ENCODE measurements around the gene AKAP13.
"Not testable (repeated sequence)": the region's sequence is repeated elsewhere in the genome, so short reads cannot be mapped to it uniquely, and the experiment has no call there.

AKAP13 gene

DNA sequence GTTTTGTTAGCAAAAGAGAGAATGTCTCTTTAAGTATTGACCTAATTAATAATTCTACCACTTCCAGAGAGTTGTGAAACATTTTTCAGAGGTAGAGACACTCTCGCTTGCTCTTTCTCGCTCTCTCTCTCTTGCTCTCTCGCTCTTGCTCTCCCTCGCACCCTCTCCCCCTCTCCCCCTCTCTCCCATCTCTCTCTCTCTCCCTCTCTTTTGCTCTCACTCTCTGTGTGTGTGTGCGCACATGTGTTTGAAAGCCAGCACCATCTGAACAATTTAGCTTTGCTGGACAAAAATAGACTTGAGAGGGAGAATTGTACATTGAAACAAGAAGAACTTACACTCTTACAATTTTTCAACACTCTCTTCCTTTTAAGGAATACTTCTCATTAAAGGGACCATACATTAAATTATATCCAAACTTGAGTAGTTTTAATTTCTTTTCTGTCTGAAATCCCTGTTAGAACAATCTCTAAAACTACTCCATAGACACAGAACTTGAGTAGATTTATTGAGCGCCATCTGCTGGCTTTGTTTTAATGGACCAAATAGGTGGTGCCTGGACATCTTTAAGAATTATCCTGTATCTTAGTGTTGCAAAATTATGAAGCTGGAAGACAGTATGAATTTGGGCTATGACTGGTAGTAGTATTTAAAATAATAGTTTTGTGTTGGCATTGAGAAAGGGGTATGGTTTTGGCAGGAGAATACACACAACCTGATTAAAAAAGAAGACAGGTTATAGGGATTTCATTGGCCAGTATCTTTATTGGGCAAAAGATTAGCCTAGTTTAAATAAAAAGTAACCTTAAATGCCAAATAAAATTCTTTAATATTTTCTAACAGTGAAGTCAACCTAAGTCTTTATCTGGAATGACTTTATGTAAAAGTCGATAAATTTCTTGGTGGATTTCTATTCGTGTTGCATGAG is 124.6 kb downstream of the AKAP13 start:
- DNase-seq = peak; percentile 57

GRCh38 chr15:85507114-85507513 is 126.7 kb downstream of the AKAP13 start:
- DNase-seq = no peak

DNA sequence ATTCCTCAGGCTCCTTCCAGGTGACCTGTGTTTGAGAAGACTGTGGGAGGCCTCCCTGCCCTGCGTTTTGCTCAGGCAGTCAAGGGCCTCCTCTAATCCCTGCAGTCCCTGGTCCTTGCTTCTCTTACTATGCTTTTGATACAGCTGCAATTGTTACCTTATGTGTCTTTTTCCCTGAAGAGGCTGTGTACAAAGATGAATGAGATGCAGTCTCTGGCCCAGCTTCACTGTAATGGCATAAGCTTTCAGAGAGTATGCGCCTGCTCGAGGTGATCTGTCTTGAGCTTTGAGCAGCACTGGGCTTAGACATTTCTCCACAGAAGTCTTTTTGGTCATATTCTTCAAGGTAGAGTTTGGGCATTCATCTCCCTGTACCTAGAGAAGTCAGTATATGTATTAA is 129.6 kb downstream of the AKAP13 start:
- DNase-seq = no peak

- no peak for DNase-seq
These were observed 134.0 kb downstream of the AKAP13 start for GRCh38 chr15:85514413-85514812.

- DNase-seq = peak; percentile 24
These were observed 134.8 kb downstream of the AKAP13 start for GRCh38 chr15:85515212-85515611.

- no peak for DNase-seq
These were observed 136.7 kb downstream of the AKAP13 start for GRCh38 chr15:85517086-85517485.

DNA sequence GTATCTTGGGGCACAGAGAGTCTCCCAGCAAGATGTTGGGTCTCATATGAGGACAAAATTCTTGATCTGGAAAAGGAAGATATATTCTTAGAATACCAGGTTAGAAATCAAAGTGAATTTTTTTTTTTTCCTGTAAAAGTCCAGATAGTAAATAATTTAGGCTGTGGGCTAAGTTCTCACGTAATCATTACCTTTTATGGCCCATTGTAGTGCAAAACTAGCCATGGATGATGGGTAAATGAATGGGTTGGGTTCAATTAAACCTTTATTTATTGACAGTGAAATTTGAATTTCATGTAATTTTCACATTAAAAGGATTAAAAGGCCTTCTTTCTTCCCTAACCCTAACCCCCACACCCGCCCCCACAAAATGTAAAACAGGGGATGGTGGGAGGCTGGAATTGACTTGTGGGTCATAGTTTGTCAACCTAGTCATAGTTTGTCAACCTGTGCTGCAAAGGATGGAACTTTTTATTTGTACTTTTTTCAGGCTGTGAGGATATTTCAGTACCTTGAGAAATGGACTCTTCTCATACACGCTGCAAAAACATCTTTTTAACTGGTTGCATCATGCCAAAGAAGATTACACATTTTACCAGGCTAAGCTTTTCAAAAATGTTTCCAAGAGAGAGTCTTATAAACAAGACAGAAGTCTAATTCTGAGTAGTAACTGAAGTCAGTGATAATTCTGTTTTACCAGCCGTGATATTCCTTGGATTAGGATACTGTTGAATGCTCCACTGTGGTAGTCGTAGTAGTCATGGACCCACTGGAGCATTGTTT is 138.8 kb downstream of the AKAP13 start:
- no peak for DNase-seq

DNA sequence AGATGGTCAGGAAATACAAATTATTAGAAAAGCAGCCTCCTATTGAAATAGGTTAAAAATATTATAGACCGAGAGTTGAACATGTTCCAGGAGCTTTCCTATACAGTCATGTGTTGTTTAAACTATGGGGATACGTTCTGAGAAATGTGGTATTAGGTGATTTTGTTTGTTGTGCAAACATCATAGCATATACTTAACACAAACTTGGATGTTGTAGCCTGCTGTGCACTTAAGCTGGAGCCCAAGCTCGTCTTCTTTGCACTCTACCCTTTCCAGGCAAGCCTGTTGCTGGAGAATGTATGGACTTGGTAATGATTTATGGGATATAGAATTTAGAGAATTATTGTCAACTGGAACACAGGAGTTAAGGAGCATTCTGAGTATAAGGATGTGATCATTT is 140.2 kb downstream of the AKAP13 start:
- peak; percentile 62 for DNase-seq

GRCh38 chr15:85523530-85523929 is 143.1 kb downstream of the AKAP13 start:
- no peak for DNase-seq

DNA sequence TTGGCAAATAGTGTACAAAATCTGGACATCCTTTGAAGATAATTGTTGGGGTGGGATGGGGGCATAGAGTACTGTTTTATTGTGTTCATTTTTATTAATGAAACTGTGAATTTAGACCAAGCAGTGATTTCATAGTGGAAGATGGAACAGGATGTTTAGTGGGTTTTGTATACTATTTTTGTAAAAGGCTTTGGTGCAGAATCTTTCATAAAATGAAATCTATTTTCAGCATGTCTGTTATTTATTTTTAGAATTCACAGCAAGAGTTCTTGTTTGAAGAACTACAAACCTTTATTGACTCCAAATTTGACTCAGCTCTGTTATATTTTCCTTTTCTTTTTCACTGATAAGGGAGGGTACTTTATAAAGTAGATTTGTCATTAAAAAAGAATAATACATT is 145.4 kb downstream of the AKAP13 start:
- no peak for DNase-seq

DNA sequence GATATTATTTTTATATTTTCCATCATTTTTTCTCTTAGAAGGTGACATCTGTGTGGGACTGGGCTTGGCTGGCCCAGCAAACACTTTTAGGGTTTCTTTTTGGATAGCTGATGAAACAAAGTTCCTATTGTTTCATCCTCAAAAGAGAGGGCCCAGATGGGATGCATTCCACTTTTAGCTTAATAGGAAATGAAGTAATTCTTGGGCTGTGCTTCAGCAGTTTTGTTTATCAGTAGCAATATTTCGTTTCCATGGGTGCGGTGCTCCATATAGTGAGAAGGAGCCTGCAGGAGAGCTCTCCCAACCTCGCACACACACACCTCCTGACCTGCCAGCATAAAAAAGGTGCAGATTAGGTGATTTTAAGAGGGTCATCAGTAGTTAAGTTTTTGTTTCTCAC is 147.5 kb downstream of the AKAP13 start:
- DNase-seq = no peak

DNA sequence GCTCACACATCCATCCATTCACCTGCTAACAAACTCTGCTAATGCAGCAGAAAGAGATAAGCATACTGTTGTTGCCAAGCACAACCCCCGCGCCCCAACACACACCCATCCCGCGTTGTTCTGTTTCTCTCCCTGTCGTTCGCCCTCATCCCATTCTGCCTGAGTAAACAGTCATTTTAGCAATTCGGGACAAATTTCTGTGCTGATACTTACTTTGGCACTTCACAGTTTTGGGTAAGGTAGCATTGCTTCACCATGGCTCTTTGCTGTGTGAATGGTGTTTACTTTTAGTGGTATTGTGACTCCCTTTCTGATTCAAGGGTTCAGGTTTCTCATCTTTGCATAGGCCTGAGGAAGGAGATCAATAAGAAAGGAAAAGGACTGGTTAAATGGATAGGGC is 149.7 kb downstream of the AKAP13 start:
- DNase-seq = no peak

DNA sequence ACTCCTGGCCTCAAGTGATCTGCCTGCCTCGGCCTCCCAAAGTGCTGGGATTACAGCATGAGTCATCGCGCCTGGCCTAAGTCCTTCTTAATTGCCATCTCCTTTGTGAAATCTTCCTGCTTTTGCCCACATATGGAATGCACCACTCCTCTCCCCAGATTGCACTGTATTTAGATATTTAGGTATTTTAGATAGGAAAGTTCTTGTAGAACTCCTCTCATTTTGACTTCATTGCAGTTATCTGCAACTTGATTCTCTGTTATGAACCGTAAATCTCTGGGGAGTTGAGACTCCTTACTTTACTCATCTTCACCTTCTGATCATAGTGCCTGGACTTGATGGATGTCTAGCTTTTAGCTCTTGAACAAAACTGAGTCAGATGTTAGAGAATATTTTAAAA is 150.7 kb downstream of the AKAP13 start:
- no peak for DNase-seq

DNA sequence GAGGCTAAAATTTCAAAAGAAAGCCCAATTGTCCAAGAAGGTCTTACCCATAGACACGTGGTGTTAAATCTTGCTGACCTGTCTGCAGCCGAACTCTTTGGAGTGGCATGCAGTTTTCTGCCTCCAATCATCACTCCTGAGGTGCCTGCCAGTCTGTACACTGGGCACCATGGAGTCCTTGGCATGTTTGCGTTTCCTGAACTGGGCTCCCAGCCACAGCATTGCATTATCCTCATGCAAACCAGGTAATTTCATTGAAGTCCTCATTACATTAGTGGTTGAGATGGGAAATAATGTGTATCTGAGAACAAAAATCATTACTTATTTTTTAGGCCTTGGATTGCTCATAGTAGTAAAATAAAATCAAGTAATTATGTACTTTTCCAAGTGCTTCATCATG is 152.3 kb downstream of the AKAP13 start:
- DNase-seq = peak; percentile 6

GRCh38 chr15:85534031-85534430 is 153.6 kb downstream of the AKAP13 start:
- no peak for DNase-seq

DNA sequence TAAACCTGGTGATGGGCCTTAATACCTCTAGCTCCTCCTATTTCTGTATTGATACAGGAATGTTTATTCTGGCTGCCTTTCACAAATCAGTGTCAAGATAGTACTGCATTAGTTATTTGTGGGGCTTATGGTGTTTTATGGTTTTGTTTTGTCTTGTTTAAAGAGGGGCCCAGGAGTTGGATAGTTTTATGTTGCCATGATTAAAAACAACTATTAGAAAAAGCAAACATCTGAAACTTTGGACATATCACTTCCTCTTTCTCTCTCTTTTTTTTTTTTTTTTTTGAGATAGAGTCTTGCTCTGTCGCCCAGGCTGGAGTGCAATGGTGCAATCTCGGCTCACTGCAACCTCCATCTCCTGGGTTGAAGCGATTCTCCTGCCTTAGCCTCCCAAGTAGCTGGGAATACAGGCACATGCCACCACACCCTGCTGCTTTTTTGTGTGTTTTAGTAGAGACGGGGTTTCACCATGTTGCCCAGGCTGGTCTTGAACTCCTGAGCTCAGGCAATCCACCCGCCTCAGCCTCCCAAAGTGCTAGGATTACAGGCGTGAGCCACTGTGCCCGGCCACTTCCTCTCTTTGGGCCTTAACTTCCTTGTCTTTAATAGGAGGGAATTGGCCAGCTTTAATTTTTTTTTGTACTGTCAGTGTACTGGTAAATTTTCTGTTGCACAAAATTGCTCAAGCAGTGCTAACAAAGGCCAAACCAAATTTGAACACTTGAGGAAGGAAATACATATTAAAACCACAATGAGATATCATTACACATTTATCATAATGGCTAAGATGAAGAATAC is 155.3 kb downstream of the AKAP13 start:
- not testable (repeated sequence) for DNase-seq

DNA sequence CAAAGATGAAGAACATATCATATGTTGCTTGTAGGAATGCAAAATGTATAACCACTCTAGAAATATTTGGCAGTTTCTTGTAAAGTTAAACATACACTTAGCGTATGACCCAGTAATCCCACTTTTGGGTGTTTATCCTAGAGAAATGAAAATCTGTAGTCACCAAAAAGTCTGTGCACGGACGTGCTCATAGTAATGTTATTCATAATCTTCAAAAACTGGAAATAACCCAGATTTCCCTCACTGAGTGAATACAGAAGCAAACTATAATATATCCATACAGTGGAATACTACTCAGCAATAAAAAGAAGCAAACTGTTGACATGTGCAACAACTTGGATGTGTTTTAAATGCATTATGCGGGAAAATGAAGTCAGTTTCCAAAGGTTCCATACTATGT is 155.9 kb downstream of the AKAP13 start:
- no peak for DNase-seq

DNA sequence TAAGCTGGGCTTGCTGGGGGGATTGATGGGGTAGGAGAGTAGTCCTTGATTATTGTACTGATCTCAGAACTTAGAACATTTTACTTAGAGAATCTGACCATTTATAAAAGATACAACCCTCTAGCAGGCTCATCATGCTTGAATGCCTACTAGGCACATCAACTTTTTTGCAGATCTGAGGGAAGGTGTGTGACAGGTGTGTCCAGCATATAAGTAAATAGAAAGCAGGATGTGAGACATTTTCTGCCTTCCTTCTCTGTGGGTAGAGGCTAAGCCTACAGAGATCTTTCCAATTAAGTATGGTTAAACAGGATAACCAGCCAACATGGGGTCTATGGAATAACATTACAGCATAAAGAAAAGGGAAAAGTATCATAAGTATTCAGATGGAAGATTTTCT is 159.1 kb downstream of the AKAP13 start:
- DNase-seq = peak; percentile 57

DNA sequence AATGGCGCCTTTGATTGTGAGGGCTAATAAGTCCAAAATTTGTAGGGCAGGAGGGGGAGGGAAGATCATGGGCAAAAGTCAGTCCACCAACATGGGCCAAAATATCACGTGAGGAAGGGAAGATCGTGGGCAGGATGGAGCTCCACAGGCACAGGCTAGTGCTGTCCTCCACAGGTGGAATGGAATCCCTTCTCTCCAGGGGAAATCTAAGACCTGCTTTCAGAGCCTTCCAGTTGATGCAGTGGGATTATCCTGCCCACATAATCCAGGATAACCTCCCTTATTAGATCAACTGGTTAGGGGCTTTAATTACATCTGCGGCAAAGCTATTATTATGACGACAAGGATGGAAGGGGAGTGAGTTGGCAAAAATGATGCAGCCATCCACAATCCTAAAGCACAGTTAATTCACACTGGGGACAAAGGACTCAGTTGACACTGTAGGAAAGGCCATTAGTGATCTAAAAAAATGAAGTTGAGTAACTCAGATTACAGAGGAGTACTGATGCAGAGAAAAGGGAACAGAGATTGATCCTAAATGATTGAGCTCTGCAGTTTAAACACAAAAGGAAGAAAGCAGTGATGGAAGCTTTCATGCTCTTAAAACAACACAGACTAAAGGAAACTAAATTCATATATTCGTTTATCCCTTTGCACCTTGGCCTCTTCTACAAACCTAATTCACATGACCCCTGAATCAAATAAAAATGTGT is 159.8 kb downstream of the AKAP13 start:
- DNase-seq = no peak

DNA sequence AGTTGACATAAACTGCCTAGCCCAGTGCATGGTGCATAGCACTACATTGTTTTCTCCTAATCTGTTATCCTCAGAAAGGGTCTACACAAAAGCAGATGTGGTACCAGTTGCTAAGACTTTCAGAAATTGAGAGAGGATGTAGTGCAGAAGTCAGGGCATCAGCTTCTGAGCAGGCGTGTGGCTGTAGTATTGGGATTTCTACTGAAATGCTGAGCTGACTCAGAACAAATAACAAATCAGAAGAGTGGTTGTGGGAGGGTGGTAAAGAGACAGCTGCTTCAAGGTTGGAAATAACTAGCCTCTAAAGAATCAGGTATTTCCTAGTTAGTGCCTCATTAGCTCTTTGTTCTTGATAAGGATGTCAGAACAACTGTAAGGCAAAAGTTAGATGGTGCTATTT is 161.3 kb downstream of the AKAP13 start:
- peak; percentile 27 for DNase-seq

GRCh38 chr15:85542488-85542887 is 162.1 kb downstream of the AKAP13 start:
- peak; percentile 56 for DNase-seq

- DNase-seq = peak; percentile 87
These were observed 162.5 kb downstream of the AKAP13 start for GRCh38 chr15:85542895-85543331.

Measured in NCI-H69 (cell line).